Astrocyte of the hippocampus (primary cell): ENCODE data around the gene STK33.

Experiments used
- DNase-seq: peaks from one replicate; pipeline ENCODE4 v3.0.0; 2011; ENCODE audit warnings: low read depth, low spot score

STK33 gene

GRCh38 chr11:8356216-8356615 is 237.8 kb downstream of the STK33 start:
- DNase-seq: no peak

- no peak for DNase-seq
Observed at GRCh38 chr11:8355416-8355742, 238.6 kb downstream of the STK33 start.

- peak; percentile 65 for DNase-seq
Observed at GRCh38 chr11:8354622-8355415, 239.2 kb downstream of the STK33 start.

- DNase-seq: no peak
Observed at GRCh38 chr11:8352876-8353505, 241.0 kb downstream of the STK33 start.

- peak; percentile 23 for DNase-seq
Observed at GRCh38 chr11:8352103-8352875, 241.7 kb downstream of the STK33 start.

- no peak for DNase-seq
Observed at GRCh38 chr11:8351223-8351622, 242.8 kb downstream of the STK33 start.

GRCh38 chr11:8347978-8348377 is 246.1 kb downstream of the STK33 start:
- no peak for DNase-seq

- DNase-seq: no peak
Observed at GRCh38 chr11:8346157-8346755, 247.8 kb downstream of the STK33 start.

GRCh38 chr11:8345179-8345578 is 248.8 kb downstream of the STK33 start:
- DNase-seq: no peak

- DNase-seq: no peak
Observed at GRCh38 chr11:8344346-8344745, 249.7 kb downstream of the STK33 start.

GRCh38 chr11:8342821-8343681 is 251.0 kb downstream of the STK33 start:
- peak; percentile 26 for DNase-seq

GRCh38 chr11:8341996-8342395 is 252.0 kb downstream of the STK33 start:
- DNase-seq: no peak
